Liver (tissue), 9 donors: ENCODE data around the gene CHMP1A. TPM values are rescaled to one million over a fixed set of nuclear protein-coding genes. Genes with fewer than 3 reads are reported as not detected.
"Not testable (repeated sequence)": the region's sequence is repeated elsewhere in the genome, so short reads cannot be mapped to it uniquely, and the experiment has no call there.

Experiments
- DNase-seq: peaks from one replicate; pipeline ENCODE4 v3.0.0-alpha.2; 2017; ENCODE audit warnings: low spot score
- H3K27ac ChIP-seq, 2 donors: one replicate each; pipeline ENCODE4 v1.7.0; 2013; ENCODE audit warnings: inconsistent platforms in 2 of 2, low read length in 2 of 2, control low read depth in 1 of 2, low read depth in 1 of 2, mild to moderate bottlenecking in 1 of 2
- H3K27me3 ChIP-seq, 4 donors: one replicate each; pipeline versions ENCODE4 v1.6.1 to v1.7.0; 2013; ENCODE audit warnings: low read length in 3 of 4, inconsistent platforms in 1 of 4, mild to moderate bottlenecking in 1 of 4, moderate library complexity in 1 of 4; ENCODE audit not compliant: control insufficient read depth in 4 of 4, insufficient read depth in 4 of 4
- H3K36me3 ChIP-seq, 4 donors: one replicate each; pipeline versions ENCODE4 v1.6.1 to v1.7.0; 2013; ENCODE audit warnings: low read length in 3 of 4, mild to moderate bottlenecking in 3 of 4, low read depth in 1 of 4, moderate library complexity in 1 of 4; ENCODE audit not compliant: control insufficient read depth in 4 of 4, insufficient read depth in 3 of 4
- H3K4me1 ChIP-seq, 4 donors: one replicate each; pipeline versions ENCODE4 v1.6.1 to v1.7.0; 2013; ENCODE audit warnings: low read length in 3 of 4, mild to moderate bottlenecking in 3 of 4, moderate library complexity in 1 of 4; ENCODE audit not compliant: control insufficient read depth in 4 of 4, insufficient read depth in 4 of 4
- H3K4me3 ChIP-seq, 3 donors: one replicate each; pipeline versions ENCODE4 v1.6.1 to v1.7.0; 2013; ENCODE audit warnings: low read length in 3 of 3, control low read depth in 1 of 3, low read depth in 1 of 3, mild to moderate bottlenecking in 1 of 3
- H3K9ac ChIP-seq, 2 donors: one replicate each; pipeline ENCODE4 v1.7.0; 2013; ENCODE audit warnings: low read length in 2 of 2, mild to moderate bottlenecking in 2 of 2, moderate library complexity in 2 of 2, control low read depth in 1 of 2, low read depth in 1 of 2
- H3K9me3 ChIP-seq, 4 donors: one replicate each; pipeline versions ENCODE4 v1.6.1 to v1.7.0; 2013; ENCODE audit warnings: low read length in 3 of 4; ENCODE audit not compliant: control insufficient read depth in 4 of 4
- EGR1 ChIP-seq, 2 donors: IDR thresholded peaks; 2 replicates each; pipeline ENCODE4 v1.6.1; 2016 to 2018; ENCODE audit warnings: antibody characterized with exemption in 2 of 2, low read depth in 2 of 2
- FOXA1 ChIP-seq: IDR thresholded peaks from 2 replicates; pipeline ENCODE4 v1.6.1; 2016; ENCODE audit warnings: antibody characterized with exemption
- HNF4G ChIP-seq: IDR thresholded peaks from 2 replicates; pipeline ENCODE4 v1.6.1; 2016; ENCODE audit warnings: antibody characterized with exemption
- JUND ChIP-seq, 2 donors: IDR thresholded peaks; 2 replicates each; pipeline ENCODE4 v1.6.1; 2016; ENCODE audit warnings: antibody characterized with exemption in 2 of 2
- NR2F2 ChIP-seq: IDR thresholded peaks from 2 replicates; pipeline ENCODE4 v1.6.1; 2016; ENCODE audit warnings: antibody characterized with exemption
- RAD21 ChIP-seq, 2 donors: IDR thresholded peaks; 2 replicates each; pipeline ENCODE4 v1.6.1; 2016; ENCODE audit warnings: antibody characterized with exemption in 2 of 2, mild to moderate bottlenecking in 2 of 2
- SP1 ChIP-seq: IDR thresholded peaks from 2 replicates; pipeline ENCODE4 v1.6.1; 2018; ENCODE audit warnings: antibody characterized with exemption, mild to moderate bottlenecking
- YY1 ChIP-seq: IDR thresholded peaks from 2 replicates; pipeline ENCODE4 v1.6.1; 2016; ENCODE audit warnings: antibody characterized with exemption, mild to moderate bottlenecking
- WGBS: extraction: QIAGEN DNeasy Blood & Tissue Kit; methylation state at CpG from one replicate; pipeline ENCODE4 v1.1.7; 2013; 5-methylcytosine and 5-hydroxymethylcytosine counted together
- polyA plus RNA-seq, 2 donors: library from polyadenylated mRNA; stranded (reverse) in 1 of 2; unstranded in 1 of 2; fragments of 200-250 nt in 1 of 2; fragments of >200 nt in 1 of 2; fragmentation: Nextera tagmentation in 1 of 2; extraction: Ambion mirVana in 1 of 2; gene quantifications; one replicate each; pipeline versions ENCODE4 v1.2.1 to v1.2.3, GENCODE V29; 2013 to 2015
- total RNA-seq, 2 donors: library from RNA; depleted of rRNA; stranded (reverse); fragments of >200 nt; gene quantifications; one replicate each; pipeline ENCODE4 v1.2.3, GENCODE V29; 2014
- TF ChIP-seq, protein P1 (sequence below): IDR thresholded peaks from 2 replicates; pipeline ENCODE4 v1.6.1; 2016; ENCODE audit warnings: antibody characterized with exemption
- TF ChIP-seq, protein P2 (sequence below): IDR thresholded peaks from 2 replicates; pipeline ENCODE4 v1.6.1; 2016; ENCODE audit warnings: antibody characterized with exemption, mild to moderate bottlenecking
- TF ChIP-seq, protein P3 (sequence below): IDR thresholded peaks from 2 replicates; pipeline ENCODE4 v1.6.1; 2016; ENCODE audit warnings: antibody characterized with exemption
- donor health status: healthy.
- donor health status: healthy.
- donor health status: healthy.
- donor health status: healthy.
- donor health status: healthy.

The CHMP1A gene
- total and polyA plus RNA-seq, 4 donors, result 25.7 to 36.7 (median 32.3) TPM

DNA sequence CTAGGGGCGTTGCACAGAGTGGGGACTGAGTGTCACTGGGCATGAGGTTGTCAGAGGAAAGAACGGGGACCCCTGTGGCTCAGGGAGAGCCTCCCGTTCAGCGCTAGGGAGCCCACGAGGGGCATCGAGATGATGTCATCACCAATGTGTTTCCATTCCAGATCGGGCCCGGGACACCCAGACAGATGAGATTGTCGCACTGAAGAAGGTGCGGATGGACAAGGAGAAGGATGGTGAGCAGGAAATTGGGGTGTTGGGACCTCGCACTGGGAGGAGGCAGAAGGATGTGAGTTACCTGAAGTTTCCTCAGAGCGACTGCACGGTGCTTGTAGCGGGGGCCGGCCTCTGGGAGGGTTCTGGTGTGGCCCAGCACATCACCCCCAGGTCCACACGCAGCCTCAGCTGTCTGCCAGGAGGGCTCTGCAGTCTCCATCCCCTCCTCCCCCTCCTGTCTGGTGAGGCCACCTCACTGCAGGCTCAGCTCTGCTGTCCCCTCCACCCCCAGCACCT lies 32.9 kb upstream of the CHMP1A start:
- no peak overlapping the region for H3K4me3 ChIP-seq
- H3K36me3 ChIP-seq, result peaks cover 14 to 35% (median 18%) of the 10 kb centered on the region in 4 donors
- peaks cover 5 to 28% (median 21%) of the 10 kb centered on the region in 4 donors for H3K4me1 ChIP-seq
- WGBS, result 96% methylated on average over 16 of the region's 16 CpGs
- no peak overlapping the region for H3K27ac ChIP-seq
- no peak for DNase-seq
- H3K9ac ChIP-seq, result no peak overlapping the region
- H3K27me3 ChIP-seq, result no peaks in the 10 kb centered on the region
- no peaks in the 10 kb centered on the region for H3K9me3 ChIP-seq
- TF ChIP-seq SP1 (no peak), JUND (IDR thresholded peaks at IDR 0.05) (no peak)

DNA sequence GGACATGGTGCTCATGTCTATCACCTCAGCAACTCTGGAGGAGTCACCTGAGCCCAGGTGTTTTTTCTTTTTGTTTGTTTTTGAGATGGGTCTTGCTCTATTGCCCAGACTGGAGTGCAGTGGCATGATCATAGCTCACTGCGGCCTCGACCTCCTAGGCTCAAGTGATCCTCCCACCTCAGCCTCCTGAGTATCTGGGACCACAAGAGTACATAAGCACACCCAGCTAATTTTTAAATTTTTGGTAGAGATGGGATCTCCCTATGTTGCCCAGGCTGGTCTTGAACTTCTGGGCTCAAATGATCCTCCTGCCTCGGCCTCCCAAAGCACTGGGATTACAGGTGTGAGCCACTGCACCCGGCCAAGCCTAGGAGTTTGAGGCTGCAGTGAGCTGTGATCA lies 32.1 kb upstream of the CHMP1A start:
- not testable (repeated sequence) for H3K4me3 ChIP-seq, DNase-seq, H3K27me3 ChIP-seq, H3K27ac ChIP-seq, H3K9ac ChIP-seq, H3K9me3 ChIP-seq
- Histone ChIP-seq H3K36me3 (peaks cover 11 to 31% (median 13%) of the 10 kb centered on the region in 4 donors), H3K4me1 (peaks cover 5 to 28% (median 21%) of the 10 kb centered on the region in 4 donors)
- WGBS, result 94% methylated on average over 4 of the region's 4 CpGs

DNA sequence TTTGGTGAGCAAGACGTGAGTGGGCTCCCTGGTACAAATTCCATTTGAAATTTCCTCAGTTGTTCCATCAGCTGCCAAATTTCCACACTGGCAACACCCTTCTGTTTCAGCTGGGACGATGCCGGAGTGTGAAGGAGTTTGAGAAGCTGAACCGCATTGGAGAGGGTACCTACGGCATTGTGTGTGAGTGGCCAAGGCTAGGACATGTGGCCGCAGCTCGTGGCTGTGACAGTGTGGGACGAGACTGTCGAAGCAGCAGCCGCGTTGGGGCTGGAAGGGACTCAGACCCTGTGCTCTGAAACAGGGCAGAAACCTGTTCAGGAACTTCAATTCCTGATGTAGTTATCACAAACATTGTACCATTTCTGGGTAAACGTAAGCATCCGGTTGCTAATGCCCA lies 31.6 kb upstream of the CHMP1A start:
- H3K4me3 ChIP-seq, result no peak overlapping the region

More for the DNA sequence above, 31.6 kb upstream of the CHMP1A start:
- TF ChIP-seq, protein P1, sequence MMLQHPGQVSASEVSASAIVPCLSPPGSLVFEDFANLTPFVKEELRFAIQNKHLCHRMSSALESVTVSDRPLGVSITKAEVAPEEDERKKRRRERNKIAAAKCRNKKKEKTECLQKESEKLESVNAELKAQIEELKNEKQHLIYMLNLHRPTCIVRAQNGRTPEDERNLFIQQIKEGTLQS, result no peak
- TF ChIP-seq NR2F2 (no peak), SP1 (no peak), RAD21 (IDR thresholded peaks at IDR 0.05) (no peak), HNF4G (no peak), FOXA1 (no peak), YY1 (no peak), EGR1 (IDR thresholded peaks at IDR 0.05; ENCODE audit: low read depth in 2 of 2) (no peak)
- TF ChIP-seq, protein P2, sequence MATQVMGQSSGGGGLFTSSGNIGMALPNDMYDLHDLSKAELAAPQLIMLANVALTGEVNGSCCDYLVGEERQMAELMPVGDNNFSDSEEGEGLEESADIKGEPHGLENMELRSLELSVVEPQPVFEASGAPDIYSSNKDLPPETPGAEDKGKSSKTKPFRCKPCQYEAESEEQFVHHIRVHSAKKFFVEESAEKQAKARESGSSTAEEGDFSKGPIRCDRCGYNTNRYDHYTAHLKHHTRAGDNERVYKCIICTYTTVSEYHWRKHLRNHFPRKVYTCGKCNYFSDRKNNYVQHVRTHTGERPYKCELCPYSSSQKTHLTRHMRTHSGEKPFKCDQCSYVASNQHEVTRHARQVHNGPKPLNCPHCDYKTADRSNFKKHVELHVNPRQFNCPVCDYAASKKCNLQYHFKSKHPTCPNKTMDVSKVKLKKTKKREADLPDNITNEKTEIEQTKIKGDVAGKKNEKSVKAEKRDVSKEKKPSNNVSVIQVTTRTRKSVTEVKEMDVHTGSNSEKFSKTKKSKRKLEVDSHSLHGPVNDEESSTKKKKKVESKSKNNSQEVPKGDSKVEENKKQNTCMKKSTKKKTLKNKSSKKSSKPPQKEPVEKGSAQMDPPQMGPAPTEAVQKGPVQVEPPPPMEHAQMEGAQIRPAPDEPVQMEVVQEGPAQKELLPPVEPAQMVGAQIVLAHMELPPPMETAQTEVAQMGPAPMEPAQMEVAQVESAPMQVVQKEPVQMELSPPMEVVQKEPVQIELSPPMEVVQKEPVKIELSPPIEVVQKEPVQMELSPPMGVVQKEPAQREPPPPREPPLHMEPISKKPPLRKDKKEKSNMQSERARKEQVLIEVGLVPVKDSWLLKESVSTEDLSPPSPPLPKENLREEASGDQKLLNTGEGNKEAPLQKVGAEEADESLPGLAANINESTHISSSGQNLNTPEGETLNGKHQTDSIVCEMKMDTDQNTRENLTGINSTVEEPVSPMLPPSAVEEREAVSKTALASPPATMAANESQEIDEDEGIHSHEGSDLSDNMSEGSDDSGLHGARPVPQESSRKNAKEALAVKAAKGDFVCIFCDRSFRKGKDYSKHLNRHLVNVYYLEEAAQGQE, result no peak
- TF ChIP-seq, protein P3, sequence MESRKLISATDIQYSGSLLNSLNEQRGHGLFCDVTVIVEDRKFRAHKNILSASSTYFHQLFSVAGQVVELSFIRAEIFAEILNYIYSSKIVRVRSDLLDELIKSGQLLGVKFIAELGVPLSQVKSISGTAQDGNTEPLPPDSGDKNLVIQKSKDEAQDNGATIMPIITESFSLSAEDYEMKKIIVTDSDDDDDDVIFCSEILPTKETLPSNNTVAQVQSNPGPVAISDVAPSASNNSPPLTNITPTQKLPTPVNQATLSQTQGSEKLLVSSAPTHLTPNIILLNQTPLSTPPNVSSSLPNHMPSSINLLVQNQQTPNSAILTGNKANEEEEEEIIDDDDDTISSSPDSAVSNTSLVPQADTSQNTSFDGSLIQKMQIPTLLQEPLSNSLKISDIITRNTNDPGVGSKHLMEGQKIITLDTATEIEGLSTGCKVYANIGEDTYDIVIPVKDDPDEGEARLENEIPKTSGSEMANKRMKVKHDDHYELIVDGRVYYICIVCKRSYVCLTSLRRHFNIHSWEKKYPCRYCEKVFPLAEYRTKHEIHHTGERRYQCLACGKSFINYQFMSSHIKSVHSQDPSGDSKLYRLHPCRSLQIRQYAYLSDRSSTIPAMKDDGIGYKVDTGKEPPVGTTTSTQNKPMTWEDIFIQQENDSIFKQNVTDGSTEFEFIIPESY, result no peak
- Histone ChIP-seq H3K27ac (peak overlapping the region in 1 of 2 donors; percentile 36), H3K27me3 (no peaks in the 10 kb centered on the region), H3K9ac (no peak overlapping the region), H3K4me1 (peaks cover 5 to 28% (median 21%) of the 10 kb centered on the region in 4 donors), H3K36me3 (peaks cover 8 to 29% (median 12%) of the 10 kb centered on the region in 4 donors), H3K9me3 (no peaks in the 10 kb centered on the region)
- no peak for DNase-seq
- 96% methylated on average over 13 of the region's 13 CpGs for WGBS
